AG04449 (cell line): ENCODE data around the gene RBM17.

Experiments used
- CTCF ChIA-PET: fragments of 350-600 bp; formaldehyde crosslinking; extraction: SDS; loops from one replicate; lab custom pipeline; 2021; ENCODE audit warnings: antibody characterized with exemption; lab: Yijun Ruan, JAX
- POLR2A ChIA-PET: fragments of 400-600, 350-600 bp; formaldehyde crosslinking; extraction: SDS; loops from one replicate; lab custom pipeline; 2020; ENCODE audit warnings: antibody characterized with exemption, inconsistent platforms; lab: Yijun Ruan, JAX
- DNase-seq: peaks from one replicate; pipeline ENCODE4 v3.0.0-alpha.2; 2010; ENCODE audit warnings: low read depth, low spot score
- H3K4me3 ChIP-seq: 2 replicates; pipeline ENCODE4 v1.5.1; 2011; ENCODE audit warnings: low read depth, mild to moderate bottlenecking, control low read depth, low read length
- TF ChIP-seq, protein P1 (sequence below): IDR thresholded peaks from one replicate; pipeline ENCODE4 v1.5.1; 2011; ENCODE audit warnings: mild to moderate bottlenecking, moderate library complexity, low read length, control low read depth, inconsistent platforms; ENCODE audit not compliant: insufficient read depth; ENCODE audit errors: missing control alignments

RBM17 gene

DNA sequence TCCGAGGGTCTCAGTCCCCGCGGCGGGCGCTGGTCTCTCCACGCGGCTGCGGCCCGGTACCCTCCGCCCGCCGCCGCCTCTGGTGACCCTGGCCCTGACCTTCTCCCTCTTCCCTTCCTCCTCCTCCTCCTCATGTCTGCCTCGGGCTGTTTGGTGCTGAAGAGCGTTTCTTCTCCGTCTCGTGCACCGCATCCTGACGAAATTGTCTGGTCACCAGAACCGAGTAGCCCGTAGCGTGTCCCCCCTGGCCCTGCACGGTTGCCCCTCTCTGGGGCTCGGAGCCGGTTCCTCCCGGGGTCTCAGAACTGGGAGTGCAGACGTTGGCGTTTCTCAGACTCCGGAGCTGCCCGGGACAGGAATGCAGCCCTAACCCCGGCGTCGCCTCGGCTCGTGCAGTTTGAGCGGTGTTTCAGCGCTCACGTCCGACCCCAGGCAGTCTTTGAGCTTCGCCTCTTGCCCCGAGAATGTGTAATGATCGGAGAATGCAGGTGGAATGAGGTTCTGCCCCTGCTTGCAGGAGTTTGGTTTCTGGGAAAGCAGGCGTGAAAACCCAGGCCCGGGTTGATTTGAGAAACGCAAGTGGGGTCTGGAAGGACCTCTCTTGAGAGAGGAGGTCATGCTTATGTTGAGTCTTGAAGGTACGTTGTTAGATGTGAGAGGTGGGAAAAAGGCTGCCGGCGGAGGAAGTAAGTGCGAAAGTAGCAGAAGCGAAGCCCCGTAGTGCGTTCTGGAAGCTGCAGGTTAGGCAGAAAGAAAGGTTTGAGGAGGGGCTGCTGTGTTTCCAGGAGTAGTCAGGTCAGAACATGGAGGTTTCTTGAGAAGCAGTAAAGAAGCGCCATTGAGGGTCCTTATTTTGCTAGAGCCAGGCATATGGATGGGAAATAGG lies 743 bp downstream of the RBM17 start:
- DNase-seq: no peak
- ChIA-PET CTCF (interaction anchor here (0.7 to 8.7 kb wide), 27 partner anchors 7 to 323 kb away, joined by 3 to 155 read pairs (median 4); partner anchors contain the start of gene PFKFB3), POLR2A (interaction anchor here (1.2 to 1.5 kb wide), 2 partner anchors 113 kb away, joined by 5 to 6 read pairs; partner anchors contain the start of gene PFKFB3)
- TF ChIP-seq, protein P1, sequence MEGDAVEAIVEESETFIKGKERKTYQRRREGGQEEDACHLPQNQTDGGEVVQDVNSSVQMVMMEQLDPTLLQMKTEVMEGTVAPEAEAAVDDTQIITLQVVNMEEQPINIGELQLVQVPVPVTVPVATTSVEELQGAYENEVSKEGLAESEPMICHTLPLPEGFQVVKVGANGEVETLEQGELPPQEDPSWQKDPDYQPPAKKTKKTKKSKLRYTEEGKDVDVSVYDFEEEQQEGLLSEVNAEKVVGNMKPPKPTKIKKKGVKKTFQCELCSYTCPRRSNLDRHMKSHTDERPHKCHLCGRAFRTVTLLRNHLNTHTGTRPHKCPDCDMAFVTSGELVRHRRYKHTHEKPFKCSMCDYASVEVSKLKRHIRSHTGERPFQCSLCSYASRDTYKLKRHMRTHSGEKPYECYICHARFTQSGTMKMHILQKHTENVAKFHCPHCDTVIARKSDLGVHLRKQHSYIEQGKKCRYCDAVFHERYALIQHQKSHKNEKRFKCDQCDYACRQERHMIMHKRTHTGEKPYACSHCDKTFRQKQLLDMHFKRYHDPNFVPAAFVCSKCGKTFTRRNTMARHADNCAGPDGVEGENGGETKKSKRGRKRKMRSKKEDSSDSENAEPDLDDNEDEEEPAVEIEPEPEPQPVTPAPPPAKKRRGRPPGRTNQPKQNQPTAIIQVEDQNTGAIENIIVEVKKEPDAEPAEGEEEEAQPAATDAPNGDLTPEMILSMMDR: no peak
- peak overlapping the region; percentile 91 for H3K4me3 ChIP-seq

DNA sequence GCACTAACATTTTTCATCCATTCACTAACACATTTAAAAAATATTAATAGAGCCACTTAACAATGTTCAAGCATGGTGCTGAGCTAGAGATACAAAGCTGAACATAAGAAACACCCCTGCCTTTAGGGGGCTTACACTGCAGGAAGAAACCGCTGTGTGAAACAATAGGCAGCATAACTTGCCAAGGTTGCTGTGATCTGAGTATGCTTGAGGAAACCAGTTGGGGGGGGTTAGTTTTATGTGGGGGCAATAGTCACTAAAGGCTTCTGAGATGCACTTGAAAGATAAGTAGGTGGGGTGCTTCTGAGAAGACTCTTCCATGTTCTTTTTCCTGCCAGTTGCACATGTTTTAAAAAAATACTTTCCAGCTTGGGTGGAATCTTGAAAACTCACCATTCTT lies 2.8 kb downstream of the RBM17 start:
- DNase-seq: no peak
- H3K4me3 ChIP-seq: no peak overlapping the region
- TF ChIP-seq, protein P1: no peak
- ChIA-PET CTCF (interaction anchor here (0.8 to 8.7 kb wide), 8 partner anchors 14 to 320 kb away, joined by 3 to 155 read pairs (median 4); partner anchors contain the start of gene PFKFB3), POLR2A (no interaction called here)

DNA sequence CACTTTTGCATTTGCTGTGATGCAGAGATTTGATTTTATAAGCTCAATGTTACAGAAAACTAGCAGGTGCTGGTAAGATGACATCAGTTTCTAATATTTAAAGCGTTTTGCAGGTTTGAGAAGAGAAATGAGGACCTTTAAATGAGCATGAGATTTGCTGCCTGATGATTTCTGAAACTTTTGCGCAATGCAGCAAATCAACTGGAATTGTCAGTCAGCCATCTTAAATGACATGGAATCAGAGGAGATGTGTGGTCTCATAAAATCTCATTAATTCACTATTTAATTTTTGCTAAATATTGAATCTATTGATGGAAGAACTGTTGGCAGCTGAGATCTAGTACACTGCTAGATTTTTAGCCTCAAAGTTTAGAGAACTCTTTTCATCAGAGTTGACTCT lies 3.9 kb downstream of the RBM17 start:
- ChIA-PET CTCF (interaction anchor here (1.0 to 8.7 kb wide), 6 partner anchors 13 to 319 kb away, joined by 3 to 155 read pairs (median 8); no protein-coding TSS in a partner anchor), POLR2A (no interaction called here)
- DNase-seq: no peak
- H3K4me3 ChIP-seq: no peak overlapping the region
- TF ChIP-seq, protein P1: no peak

DNA sequence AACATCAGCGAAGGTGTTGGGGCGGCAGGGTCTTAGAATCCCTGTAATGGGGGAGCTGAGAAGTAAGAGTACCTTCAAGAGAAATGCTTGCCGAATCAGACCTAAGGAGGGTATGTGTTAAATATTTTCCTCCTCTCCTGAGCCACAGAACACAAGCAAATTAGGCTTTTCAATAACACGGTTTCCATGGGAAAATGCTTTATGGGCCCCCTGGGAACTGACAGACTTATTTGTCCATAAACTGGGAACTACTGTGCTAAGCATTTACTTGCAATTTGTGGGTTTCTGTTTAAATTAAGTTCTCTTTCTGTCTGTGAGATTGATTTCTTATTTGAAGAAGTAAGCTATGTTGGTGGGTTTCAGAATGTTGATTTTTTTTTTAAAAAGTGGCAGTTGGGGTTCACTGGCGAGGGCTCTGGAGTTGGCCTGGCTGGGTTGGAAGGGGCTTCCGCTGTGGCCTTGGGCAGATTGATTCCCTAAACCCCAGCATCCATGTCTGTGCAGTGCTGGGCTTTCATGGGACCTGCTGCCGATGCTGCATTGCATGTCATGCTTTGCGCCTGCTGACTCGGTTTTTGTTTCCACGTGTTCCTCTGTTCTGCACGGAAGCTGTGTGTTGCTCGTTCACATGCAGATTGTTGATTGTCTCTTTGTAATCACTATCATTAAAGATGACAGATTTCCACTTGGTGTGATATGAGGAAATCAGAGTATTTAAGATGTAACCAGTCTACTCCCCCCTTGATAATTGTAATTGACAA lies 7.2 kb downstream of the RBM17 start:
- POLR2A ChIA-PET: no interaction called here
- TF ChIP-seq, protein P1: no peak
- no peak overlapping the region for H3K4me3 ChIP-seq
- no peak for DNase-seq
- CTCF ChIA-PET: interaction anchor here (0.7 to 2.6 kb wide), 7 partner anchors 8 to 310 kb away, joined by 3 to 25 read pairs (median 5); partner anchors contain the start of gene RBM17

DNA sequence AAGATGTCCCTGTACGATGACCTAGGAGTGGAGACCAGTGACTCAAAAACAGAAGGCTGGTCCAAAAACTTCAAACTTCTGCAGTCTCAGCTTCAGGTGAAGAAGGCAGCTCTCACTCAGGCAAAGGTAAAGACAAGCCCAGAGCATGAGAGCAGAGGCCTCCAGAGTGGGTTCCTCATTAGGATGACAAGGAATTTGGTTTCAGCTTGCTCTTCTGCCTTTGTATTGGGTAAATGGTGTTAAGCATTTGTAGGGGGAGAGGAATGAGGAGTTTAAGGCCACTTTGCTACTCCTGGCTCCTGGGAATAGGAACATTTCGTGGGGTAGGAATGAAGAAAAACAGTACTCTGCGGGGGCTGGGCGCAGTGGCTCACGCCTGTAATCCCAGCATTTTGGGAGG lies 8.2 kb downstream of the RBM17 start:
- ChIA-PET CTCF (interaction anchor here (0.7 to 2.6 kb wide), 6 partner anchors 9 to 304 kb away, joined by 3 to 25 read pairs (median 7); partner anchors contain the start of genes PFKFB3 and RBM17), POLR2A (no interaction called here)
- TF ChIP-seq, protein P1: no peak
- no peak for DNase-seq
- H3K4me3 ChIP-seq: no peak overlapping the region

DNA sequence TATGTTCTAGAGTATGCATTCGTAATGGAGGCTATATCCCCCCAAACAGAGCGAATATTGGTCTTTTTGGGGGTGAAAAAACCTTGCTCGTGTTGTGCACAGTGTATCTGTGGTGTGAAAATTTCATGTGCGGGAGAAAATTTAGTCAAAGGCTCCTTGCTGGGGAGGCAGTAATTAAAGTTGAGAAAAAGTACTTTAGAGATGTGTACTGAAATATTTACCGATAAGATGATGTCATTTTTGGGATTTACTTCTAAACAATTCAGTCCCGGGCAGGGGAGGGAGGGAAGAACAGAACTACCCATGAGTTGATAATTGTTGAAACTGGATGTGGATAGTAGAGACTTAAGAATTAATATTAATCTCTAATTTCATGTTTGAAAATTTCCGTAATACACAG lies 9.3 kb downstream of the RBM17 start:
- POLR2A ChIA-PET: no interaction called here
- TF ChIP-seq, protein P1: no peak
- CTCF ChIA-PET: interaction anchor here (1.7 to 2.6 kb wide), 2 partner anchors 104 to 303 kb away, joined by 7 to 13 read pairs; partner anchors contain the start of gene PFKFB3
- DNase-seq: no peak
- H3K4me3 ChIP-seq: no peak overlapping the region
